ENCODE results near the gene PKNOX1.

DNA sequence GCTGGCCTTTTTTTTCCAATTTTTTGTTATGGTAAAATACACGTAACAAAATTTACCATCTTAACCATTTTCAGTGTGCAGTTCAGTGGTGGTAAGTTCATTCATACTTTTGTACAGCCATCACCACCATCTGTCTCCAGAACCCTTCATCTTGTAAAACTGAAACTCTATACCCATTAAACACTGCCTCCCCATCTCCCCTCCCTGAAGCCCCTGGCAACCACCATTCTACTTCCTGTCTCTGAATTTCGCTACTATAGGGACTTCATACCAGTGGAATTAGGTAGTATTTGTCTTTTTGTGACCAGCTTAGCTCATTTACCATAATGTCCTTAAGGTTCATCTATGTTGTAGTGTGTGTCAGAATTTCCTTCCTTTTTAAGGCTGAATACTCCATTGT lies 8.7 kb downstream of the PKNOX1 start:
- TF ChIP-seq SUZ12 (IDR thresholded peaks at IDR 0.05; ENCODE audit: extremely low read depth, insufficient read depth, insufficient read length) (no peak), ZNF274 (IDR thresholded peaks at IDR 0.05; ENCODE audit: low read depth, low read length) (no peak)

All from NT2/D1 (cell line).